Ureter (tissue), 1 donor: ENCODE data around the gene BRD1. TPM values are rescaled to one million over a fixed set of nuclear protein-coding genes. Genes with fewer than 3 reads are reported as not detected.

Experiments
- DNase-seq: peaks from one replicate; pipeline ENCODE4 v3.0.0-alpha.2; 2020; ENCODE audit warnings: low spot score
- total RNA-seq: library from RNA; stranded (reverse); gene quantifications from one replicate; pipeline ENCODE4 v1.2.4, GENCODE V29; 2023
- donor health status: DM: yes; HTN: yes; CAD: no.

Gene BRD1
- total RNA-seq, 1 donor from 2014 or later: 41.5 TPM

DNA sequence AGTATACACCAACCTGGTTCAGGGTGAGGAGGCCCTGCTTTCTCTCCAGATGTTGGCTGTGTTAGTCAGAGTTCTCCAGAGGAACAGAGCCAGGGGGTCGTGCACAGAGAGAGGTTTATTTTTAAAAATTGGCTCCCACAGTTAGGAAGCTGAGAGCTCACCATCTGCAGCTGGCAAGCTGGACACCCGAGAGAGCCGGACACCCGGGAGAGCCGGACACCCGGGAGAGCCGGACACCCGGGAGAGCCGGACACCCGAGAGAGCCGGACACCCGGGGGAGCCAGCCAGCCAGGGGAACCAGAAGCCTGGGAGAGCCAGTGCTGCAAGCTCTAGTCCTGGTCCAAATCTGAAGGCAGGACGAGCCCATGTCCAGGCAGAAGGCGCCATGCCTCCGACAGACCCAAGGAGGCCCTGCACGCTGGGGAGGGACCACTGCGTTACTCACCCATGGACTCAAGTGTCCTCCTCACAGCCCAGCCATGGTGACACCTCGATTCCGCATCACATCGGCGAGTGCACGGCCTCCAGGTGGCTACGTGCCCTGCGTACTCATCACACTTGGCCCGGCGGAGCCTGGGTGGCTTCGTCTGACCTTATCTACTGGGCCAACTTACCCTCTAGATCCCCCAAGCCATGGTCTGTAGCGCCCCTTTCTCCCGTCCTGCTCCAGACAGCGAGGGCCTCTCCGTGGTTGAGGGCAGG, 99.0 kb downstream of the BRD1 start:
- DNase-seq: no peak

DNA sequence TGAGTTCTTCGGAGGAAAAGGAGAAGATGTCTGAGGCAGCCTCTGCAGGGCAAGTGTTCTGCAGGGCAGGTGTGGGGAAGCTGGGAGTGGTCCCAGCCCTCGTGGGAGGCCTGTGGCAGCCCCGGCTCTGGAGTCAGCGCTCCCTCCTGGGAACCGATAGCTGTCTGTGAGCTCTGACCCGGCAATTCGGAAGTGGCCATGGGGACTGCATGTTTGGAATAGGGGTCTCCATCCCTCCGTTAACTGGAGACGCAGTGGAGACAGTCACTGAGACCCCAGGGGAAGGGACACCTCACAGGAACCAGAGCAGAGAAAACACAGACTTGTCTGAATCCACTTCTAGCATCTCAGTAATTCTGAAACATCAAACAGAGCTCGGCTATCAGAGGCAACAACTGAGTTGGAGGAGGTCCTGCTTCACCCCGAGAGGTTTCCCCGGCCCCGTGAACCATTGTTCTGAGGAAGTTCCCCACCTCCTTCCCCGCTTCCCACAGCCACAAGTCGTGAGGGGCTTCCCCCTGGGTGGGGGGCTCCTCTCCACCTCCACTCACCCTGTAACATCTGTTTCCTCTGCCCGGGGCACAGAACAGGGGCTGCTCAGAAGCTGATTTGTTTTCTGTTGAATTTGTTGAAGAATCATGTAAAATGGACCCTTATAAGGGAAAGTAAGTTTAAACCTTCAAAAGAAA, 99.6 kb downstream of the BRD1 start:
- no peak for DNase-seq

DNA sequence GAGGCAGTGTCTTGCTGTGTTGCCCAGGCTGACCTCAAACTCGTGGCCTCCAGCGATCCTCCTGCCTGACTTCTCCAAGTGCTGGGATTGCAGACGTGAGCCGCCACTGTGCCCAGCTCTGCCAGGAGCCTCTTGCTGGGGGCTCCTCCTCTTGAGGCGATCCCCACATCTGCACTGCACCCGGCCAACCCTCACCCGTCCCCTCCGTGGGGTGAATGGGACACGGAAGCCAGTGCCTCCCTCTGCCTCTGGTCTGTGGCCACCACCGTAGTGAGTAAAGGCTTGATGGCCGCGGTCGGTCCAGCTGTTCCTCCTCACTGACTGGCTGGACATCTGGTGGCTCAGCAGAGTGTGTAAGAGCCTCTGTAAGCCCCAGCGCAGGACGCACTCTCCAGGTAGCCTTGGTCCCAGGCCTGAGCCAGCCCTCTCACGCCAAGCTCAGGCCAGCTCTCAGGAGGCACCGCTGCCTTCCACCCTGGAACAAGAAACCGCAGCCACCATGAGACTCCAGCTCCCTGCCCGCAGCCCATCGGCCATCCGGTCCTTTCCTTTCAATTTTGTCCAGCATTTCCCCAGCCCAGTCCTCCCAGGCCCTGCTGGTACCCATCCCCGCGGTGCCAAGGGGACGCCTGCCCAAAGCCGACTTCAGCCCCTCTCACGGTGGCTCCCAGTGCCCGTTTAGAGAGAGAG, 100.3 kb downstream of the BRD1 start:
- DNase-seq: no peak

DNA sequence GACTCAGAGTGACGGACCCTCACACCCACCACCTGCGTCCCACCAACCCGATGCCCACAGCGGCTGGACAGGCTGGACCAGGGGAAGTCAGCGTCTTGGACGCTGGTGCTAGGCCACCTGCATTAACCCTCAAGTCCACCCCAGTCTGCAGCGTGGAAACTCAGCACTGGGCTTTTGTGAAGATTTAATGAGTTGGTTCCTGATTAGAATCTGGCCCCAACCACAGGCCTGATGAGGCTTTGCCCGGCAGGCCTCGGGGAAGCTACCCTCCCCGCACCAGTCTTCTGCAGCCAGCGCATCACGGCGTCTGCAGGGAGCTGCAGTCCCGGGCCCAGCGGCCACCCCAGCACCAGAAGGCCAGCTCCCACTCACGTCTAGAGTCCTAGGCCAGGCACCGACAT, 101.0 kb downstream of the BRD1 start:
- no peak for DNase-seq

DNA sequence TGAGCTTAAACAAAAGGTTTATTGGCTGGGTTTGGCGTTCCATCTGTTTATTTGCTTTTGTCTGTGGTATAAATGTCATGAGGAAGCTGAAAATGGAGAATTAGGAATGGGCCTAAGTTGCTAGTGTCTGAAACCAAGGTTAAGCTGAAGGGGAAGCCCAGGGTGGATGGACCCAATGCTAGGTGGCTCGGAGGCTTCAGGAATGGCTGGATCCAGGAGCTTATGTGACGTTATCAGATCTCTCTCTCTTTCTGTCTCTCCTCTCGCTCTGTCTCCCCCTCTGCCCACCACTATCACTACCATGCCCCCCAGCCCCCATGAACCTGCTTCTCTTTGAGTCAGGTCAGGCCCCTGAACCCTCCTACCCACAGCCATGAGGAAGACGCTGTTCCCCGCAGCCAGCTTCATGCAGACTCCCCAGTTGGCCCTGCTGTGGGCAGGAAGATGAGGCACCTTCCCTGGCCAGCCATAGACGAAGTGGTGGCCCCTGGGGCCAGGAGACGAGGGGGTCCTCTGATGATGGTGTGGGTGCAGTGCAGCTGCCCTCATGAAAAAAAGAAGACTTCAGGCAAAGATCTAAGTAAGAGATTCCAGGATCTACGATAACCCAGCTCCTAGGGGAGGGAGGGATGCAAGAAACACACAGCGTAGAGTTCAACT, 101.5 kb downstream of the BRD1 start:
- DNase-seq: no peak

DNA sequence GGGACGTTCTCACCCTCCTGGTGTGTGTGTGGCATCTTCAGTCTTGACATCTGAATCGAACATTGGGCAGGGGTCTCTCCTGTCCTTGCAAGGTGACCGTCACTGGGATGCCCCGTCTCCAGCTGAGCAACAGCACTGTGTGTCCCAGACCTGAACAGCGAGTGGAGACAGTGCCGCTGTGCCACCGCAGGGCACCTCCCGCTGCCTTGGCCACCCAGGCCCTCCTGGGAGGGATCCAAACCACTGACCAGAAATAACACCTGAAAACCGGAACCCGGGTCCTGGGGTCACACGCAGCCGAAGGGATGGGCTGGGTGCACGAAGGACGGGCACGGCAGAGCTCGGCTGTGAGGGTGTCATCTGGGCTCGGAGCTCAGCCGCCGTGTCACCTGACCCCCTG, 102.2 kb downstream of the BRD1 start:
- DNase-seq: no peak

DNA sequence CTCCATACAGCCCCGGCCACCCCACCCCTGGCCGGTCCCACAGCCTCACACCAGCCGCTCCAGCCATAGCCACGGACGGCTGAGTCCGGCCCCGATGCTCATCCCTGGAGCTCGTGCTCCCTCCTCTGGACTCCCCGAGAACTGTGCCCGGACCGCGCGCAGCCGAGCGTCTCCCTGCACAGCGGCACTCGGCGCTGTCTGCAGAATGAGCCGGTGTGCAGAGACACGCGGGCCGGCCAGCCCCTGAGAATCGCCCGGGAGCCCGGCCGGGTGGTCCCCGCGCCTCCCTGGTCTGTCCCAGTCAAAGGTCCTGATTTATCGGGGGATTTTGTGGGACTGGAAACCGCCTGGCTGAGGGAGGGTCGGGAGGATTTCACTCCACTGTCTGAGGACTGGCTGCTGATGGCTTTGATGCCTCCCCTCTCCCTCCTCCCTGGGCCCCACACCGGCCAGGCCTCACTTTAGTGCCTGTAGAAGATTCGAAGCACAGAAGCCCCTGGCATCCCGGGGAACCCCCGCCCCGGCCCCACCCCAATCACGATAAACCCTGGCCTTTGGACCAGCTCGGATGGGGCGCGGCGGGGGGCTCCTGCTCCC, 102.7 kb downstream of the BRD1 start:
- DNase-seq: peak; percentile 59

DNA sequence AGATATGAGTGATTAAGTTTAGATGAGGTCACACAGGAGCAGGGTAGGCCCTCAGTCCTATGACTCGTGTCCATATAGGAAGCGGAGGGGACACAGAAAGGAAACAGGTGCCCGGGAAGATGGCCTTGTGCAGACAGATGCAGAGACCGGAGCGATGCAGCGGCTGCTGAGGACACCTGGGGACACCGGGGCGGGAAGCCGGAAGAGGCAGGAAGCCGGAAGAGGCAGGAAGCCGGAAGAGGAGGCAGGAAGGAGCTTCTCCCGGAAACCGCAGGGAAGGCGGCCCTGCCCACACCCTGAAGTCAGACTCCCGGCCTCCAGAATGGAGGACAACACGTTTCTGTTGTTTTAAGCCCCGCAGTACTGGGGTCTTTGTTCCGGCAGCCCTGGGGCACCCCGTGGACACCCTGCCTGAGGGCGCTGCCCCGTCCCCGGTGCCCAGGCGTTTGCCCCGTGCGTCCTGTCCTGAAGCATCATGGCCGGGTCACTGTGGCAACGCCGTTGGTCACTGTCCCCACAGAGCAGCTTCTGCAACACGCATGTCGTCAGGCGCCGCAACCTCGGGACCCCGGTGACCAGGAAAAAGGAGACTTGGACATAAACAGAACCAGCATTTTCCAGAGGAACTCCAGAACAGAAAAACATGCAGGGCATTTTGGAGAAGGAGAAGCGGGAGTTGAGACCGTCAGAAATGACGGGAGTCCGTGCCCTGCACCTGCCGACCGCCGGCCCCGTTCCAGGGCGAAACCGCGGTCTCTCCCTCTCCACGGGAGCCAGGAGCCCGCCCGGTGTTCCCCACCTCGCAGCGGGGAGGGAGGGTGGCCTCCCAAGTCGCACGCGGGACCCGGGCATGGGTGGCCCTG, 103.4 kb downstream of the BRD1 start:
- DNase-seq: no peak

DNA sequence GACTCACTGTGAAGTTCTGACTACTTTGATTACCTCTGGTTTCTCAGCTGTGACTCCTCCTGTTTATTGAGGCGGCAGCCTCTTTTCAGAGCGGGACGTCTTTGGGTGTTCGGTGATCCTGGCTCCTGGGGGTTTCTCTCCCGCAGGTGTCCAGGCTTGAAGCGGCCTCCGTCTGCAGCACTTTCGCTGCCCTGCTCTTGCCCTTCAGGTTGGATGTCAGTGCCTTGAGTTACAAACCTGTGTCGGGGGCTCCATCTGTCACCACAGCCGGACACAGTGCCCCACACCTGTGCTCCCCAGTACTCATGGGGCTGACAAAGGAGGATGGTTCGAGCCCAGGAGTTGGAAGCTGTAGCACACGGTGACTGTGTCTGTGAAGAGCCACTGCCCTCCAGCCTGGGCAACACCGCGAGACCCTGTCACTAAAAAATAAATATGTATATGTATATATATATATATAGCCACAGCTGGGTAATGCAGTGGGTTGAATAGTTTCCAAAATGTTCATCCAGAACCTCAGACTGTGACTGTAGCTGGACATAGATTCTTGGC, 104.1 kb downstream of the BRD1 start:
- DNase-seq: no peak

Other genes with a start within 250 kb of the BRD1 start
- 13.6 TPM for gene ZBED4, start 26.0 kb upstream of the BRD1 start, total RNA-seq
- gene ALG12, start 90.6 kb upstream of the BRD1 start, total RNA-seq: 20.5 TPM
- 42.8 TPM for gene CRELD2, start 90.8 kb upstream of the BRD1 start, total RNA-seq
- gene PIM3, start 132.9 kb upstream of the BRD1 start, total RNA-seq: 75.0 TPM
- not detected for gene IL17REL, start 184.9 kb upstream of the BRD1 start, total RNA-seq
- gene TTLL8, start 230.4 kb upstream of the BRD1 start, total RNA-seq: not detected